ENCODE measurements around the gene PABPC4L.
"Not testable (repeated sequence)": the region's sequence is repeated elsewhere in the genome, so short reads cannot be mapped to it uniquely, and the experiment has no call there.

Gene PABPC4L

DNA sequence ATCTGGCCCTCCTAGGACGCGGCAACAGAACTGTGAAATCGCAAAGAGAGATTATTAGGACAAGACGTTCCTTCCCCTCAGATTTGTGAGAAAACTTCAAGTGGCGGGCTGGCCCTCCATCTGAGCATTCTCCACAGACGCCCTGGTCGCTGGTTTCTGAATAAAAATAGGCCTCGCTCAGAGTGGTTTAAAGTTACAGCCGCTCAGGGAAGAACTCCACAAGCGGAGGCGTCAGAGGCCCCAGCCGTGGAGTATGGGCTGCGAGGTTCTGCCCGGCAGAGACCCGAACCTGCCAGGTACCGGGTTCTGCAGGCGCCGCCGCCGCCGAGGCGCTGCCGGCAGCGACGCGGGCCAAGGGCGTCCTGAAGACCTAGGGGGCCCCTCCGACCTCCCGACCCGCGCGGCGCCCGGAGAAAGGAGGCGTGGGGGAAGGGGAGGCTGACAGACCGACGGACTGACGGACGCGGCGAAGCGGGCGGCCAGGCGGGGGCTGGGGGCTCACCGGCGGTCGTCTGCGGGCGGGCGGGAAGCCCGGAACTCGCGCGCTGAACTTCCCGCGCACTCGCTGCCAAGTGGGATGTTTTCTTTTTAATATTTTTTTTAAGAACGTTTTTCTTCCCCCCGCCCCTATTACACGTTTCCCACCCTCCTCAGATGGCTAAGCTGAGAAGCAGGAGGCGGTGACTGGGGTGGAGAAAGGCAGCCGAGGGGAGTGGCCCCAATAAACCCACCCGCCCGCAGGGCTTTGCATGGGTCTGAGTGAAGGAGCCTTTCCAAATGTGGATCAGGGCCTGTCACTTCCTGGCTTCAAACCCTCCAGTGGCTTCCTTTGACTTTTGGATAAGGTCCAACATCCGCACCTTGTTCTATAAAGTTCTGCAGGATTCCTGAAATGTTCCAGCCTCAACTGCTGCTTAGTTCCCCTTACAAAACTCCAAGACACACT, at the start of gene PABPC4L:
Gene PABPC4L (minus strand): TSS at position 574 of the 946 bp plus-strand sequence. CDS start 770 bp downstream, outside the sequence.
- FAIRE-seq, result no peak

DNA sequence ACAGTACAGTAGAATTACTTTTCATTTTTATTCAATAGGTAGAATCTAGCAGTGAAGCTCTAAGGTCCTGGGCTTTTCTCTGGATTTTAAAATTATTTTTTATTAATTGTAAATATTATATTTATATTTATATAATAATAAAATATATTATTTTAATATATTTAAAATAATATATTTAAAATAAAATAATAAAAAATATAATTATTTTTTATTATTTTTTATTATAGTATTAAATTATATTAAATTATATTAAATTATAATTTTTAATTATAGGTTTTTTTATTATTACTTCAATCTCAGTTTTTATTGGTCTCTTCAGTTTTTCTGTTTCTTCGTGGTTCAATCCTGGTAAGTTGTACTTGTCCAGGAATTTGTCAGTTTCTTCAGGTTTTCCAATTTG, 49.7 kb upstream of the PABPC4L start:
- FAIRE-seq, result peak; percentile 96

DNA sequence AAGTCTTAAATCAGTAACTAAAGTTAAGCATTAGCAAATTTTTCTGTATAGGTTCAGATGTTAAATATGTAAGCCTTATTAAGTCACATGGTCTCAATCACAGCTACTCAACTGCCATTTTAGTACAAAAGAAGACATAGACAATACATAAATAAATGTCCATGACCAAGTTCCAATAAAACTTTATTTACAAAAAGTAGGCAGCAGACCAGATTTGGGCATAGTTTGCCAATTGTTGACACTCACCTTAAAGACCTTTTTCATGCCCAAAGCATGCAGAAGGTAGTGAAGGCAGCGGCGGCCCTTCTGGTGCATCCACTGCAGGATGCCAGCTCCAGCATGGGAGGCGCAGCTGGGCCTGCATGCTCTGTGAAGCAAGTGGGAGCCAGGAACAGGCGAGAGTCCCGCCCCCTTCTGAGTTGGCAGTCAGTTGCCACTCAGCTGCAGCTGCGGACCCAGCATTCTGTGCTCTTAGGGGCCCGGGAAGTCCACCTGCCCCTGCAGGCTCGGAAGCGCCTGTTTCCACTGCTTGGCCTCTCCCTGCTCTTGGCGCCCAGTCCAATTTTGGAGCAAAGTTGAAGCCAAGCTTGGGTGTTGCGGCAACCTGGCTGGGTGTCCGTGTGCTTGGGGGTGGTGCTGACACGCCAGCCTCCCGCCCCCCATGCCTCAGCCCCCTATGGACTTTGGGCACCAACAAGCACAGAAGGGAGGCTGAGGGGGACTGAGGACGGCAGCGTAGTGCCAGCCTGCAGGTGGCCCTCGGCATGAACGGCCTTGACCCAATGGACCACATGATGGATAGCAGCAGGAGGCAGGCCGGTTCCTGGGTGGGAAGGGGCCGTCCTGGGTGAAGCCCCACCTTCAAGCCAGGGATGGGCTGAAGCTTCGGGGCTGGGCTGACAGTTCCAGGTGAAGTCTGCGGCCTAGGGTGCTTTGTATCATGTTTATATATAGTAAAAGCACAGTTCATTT, 42.4 kb upstream of the PABPC4L start:
- FAIRE-seq, result no peak

DNA sequence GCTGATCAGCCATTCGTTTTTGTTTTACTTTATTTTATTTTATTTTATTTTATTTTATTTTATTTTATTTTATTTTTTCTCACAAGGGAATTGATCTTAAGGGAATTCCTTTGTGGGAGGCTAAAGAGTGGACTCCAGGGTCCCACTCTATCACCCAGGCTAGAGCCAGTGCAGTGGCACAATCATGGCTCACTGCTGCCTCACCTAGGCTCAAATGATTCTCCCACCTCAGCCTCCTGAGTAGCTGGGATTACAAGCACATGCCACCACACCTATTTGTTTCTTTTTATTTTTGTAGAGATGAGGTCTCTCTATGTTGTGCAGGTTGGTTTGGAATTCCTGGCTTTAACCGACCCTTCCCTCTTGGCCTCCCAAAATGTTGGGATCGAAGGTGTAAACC, 17.5 kb upstream of the PABPC4L start:
- FAIRE-seq, result no peak

DNA sequence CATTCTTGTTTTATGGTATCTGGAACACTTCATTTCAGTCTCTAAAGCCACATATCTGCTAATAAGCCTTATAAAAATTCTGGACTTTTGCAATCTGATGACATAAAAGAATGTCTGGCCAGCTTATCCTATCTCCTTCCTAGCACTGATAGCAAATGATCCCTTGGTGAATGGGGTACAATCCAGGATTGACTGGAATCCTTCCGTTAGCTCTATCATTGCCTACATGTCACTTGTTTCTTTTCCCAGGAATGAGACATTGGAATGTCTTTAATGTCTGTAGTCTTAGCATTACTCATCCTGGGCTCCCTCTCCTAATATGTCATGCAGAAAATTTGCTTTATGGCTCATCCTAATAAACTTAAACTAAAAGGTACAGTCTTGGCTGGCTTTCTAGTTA, 14.8 kb upstream of the PABPC4L start:
- no peak for FAIRE-seq

DNA sequence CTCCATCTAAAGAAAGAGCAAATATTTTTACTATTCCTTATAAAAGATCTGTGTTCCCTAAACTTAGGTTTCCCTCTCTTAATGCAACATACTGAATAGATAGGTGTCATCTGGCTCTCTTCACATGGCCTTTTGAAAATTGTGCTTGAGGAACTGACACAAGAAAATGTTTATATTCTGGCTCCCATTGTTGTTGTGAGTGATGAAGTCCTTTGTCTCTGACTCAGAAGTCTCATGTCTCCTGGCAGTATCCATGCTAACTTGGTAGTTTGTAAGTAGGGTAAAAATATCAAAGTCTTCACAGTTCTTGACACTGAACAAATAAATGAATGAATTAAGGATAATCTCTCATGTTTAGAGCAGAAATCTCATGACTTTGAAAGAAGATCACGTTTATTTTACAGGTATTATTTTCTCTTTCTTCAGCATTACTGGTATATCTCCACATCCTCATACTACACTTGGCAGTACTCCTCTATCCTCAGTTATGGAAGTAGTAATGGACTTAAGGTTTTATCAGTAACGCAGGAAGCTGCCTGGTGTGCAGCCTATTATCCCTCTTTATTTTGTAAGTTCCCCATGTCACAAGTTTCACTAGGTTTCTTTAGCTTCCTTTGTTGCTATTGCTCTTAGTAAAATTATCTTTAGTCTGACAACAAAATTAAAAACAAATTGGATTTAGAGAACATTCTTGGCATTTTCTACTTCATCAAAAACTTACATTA, 14.2 kb upstream of the PABPC4L start:
- no peak for FAIRE-seq

DNA sequence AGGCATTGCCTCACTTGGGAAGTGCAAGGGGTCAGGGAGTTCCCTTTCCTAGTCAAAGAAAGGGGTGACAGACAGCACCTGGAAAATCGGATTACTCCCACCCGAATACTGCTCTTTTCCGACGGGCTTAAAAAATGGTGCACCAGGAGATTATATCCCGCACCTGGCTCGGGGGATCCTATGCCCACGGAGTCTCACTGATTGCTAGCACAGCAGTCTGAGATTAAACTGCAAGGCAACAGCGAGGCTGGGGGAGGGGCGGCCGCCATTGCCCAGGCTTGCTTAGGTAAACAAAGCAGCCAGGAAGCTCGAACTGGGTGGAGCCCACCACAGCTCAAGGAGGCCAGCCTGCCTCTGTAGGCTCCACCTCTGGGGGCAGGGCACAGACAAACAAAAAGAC, 6.4 kb upstream of the PABPC4L start:
- not testable (repeated sequence) for FAIRE-seq

DNA sequence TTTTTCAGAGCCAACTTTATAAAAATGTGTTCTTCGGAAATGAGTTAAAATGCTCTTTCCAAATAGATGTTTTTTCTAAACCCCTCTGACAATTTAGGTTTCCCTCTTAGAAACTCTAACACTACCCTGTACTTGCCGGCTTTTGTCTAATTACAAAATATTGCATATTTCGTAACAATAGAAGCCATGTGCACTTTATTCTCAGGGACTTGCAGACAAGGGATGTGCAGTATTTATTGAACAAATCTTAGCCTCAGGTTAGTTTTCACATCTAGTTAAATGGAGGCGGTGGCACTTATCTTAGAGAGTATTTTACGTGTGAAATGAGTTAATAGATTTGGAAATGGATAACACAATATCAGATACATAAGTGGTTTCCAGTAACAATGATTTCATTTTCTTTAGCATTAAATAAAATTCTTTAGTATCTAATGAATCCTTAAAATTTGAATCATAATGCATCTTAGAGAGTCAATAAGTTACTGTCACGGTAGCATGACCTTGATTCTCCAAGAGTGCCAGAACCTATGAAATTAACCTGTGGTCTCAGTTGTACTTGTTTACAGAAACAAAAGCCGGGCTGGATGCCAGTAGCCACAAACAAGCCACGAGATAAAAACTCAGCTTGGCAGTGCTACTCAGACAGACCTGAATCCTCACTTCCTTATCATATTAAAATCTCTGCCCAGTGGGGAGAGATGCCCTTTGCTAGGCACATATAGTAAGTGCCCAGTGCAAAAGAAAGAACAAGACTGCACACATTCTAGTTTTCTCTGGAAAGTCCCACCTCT, 772 bp upstream of the PABPC4L start:
- FAIRE-seq, result no peak

DNA sequence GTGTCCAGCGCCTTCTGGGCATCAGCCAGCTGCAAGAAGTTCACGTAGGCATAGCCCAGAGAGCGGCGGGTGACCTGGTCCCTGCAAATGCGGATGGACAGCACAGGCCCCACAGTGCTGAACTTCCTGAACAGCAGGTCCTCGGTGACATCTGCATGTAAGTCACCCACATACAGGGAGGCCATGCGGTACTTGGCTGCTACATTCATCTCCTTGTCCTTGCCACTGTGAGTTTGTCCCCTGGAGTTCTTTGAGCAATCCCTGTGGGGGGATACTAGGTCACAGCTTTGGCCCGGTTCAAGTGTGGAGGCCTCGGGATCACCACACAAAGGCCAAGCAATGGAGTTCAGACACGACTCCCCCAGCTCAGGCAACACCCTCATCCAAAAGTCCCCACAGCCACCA, 776 bp downstream of the PABPC4L start:
- no peak for FAIRE-seq

DNA sequence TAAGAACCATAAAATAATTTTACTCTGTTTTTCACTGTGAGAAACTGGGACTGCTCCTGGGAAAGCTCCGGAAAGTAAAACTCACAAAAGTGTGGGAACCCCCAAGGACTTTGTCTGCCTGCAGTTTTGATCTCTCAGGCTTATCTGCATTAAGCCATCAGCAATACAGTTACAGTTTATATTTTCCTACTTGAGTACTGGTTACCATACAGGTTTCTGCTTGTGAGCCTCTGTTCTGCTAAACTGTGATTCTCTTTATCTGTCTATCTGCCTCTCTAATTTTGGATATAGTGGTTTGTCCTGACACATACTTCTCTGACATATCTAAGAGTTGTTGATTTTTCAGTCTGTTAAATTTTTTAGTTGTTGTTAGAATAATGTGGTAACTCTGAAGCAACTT, 11.6 kb downstream of the PABPC4L start:
- FAIRE-seq, result no peak

DNA sequence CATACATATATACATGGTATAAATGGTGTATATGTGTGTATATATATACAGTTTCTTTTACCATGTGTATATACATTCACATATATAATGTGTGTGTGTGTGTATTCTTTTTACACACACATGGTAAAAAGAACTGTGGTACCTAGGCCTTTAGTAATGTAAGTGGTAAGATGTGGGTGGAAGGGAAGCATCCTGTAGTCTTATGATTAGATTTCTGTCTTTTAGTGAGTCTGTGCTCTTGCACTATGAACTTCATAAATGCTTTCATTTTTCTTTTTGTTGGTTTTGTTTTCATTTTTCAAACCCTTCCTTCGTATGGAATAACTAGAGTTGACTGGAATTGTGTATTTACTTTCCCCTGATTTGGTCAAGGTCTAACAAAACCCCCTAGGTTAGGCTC, 12.1 kb downstream of the PABPC4L start:
- no peak for FAIRE-seq

DNA sequence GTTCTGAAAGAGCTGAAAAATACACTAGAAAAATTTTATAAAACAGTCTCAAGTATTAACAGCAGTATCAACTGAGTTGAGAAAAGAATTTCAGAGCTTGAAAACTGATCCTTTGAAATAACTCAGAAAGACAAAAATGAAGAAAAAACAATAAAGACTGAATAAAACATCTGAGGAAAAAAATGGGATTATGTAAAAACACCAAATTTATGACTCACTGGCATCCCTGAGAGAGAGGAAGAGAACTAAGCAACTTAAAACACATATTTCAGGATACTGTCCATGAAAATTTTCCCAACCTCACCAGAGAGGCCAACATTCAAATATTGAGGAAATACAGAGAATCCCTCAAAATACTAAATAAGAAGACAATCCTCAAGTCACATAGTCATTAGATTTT, 22.9 kb downstream of the PABPC4L start:
- no peak for FAIRE-seq

DNA sequence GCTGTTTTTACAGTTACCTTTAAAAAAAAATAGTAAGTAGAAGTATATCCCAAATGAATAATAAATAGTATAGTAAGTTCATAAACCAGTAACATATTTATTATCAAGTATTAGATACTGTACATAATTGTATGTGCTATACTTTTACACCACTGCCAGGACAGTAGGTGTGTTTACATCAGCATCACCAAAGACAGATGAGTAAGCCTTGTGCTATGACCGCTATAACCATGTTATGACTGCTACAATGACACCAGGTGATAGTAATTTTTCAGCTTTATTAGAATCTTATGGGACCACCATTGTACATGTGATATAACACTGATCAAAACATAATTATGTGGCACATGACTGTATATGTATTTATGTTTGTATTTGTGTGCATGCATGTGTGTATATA, 27.3 kb downstream of the PABPC4L start:
- no peak for FAIRE-seq

DNA sequence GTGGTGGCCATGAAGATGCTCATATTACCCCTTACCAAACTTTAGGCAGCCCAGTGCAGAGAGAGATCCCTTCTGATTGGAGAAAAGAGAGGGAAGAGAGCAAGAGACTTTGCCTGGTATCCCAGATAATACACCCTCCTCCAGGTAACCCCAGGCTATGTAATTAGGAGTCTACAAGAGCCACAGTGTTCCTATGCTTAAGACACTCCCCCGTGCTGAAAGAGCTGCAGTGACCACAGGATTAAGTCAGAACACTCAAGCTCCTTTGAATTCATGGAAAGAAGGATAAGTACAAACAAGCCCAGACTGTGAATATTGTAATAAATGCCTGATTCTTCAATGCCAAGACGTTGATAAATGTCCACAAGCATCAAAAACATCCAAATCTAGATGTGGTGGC, 41.4 kb downstream of the PABPC4L start:
- no peak for FAIRE-seq

DNA sequence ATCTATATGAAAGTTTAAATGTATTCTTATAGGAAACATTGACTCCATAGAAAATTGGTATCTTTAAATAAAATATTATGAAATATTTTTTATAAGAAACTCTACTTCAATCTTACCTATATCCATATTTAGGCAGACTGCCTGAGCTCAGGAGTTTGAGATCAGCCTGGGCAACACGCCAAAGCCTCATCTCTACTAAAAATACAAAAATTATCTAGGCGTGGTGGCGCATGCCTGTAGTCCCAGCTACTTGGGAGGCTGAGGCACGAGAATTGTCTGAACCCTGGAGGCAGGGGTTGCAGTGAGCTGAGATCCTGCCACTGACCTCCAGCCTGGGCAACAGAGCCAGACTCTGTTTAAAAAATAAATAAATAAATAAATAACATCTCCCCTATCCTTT, 47.5 kb downstream of the PABPC4L start:
- FAIRE-seq, result no peak

DNA sequence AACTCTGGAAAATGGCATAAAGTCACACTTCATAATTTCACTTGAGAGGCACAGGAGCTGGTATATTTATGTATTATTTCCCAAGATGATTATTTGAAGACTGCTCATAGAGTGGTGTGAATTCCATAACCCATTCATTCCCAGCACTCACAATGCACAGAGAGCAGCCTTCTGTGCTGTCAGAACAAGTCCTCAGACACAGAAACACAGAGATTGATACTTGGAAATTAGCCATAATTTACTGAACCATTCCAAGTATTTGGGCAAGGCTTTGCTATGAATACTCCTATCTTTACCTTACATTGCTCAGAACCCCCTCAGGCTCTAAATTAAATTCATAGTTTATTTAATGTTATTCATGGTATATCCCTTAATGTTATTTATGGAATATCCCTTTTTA, 53.6 kb downstream of the PABPC4L start:
- no peak for FAIRE-seq
